H9 (cell line): ENCODE results near the gene SLC9A9. TPM values are rescaled to one million over a fixed set of nuclear protein-coding genes. Genes with fewer than 3 reads are reported as not detected.

ENCODE experiments used
- DNase-seq: peaks from one replicate; pipeline ENCODE4 v3.0.0-alpha.2; 2017
- H2AFZ ChIP-seq: one replicate; pipeline ENCODE4 v1.6.1; 2013; ENCODE audit warnings: mild to moderate bottlenecking, low read length, control low read depth, moderate library complexity
- H2AK5ac ChIP-seq: 2 replicates; pipeline ENCODE4 v1.6.1; 2013; ENCODE audit warnings: low read length, control low read depth, mixed read lengths; ENCODE audit not compliant: insufficient read length
- H2BK120ac ChIP-seq: one replicate; pipeline ENCODE4 v1.6.1; 2013; ENCODE audit warnings: low read depth, mild to moderate bottlenecking, low read length, control low read depth, inconsistent platforms; ENCODE audit not compliant: poor library complexity, severe bottlenecking
- H2BK12ac ChIP-seq: 2 replicates; pipeline ENCODE4 v1.6.1; 2013; ENCODE audit warnings: low read length, control low read depth, mixed read lengths, low read depth; ENCODE audit not compliant: insufficient read length
- H2BK15ac ChIP-seq: 2 replicates; pipeline ENCODE4 v1.6.1; 2013; ENCODE audit warnings: low read depth, low read length, control low read depth
- H2BK20ac ChIP-seq: one replicate; pipeline ENCODE4 v1.6.1; 2013; ENCODE audit warnings: low read depth, mild to moderate bottlenecking, low read length, control low read depth, inconsistent platforms; ENCODE audit not compliant: poor library complexity, severe bottlenecking
- H2BK5ac ChIP-seq: 2 replicates; pipeline ENCODE4 v1.6.1; 2013; ENCODE audit warnings: low read length, control low read depth, mixed read lengths; ENCODE audit not compliant: insufficient read length
- H3K14ac ChIP-seq: 2 replicates; pipeline ENCODE4 v1.6.1; 2013; ENCODE audit warnings: low read length, control low read depth; ENCODE audit not compliant: insufficient read depth
- H3K18ac ChIP-seq: 2 replicates; pipeline ENCODE4 v1.6.1; 2013; ENCODE audit warnings: low read depth, mild to moderate bottlenecking, mixed read lengths, low read length, control low read depth; ENCODE audit not compliant: insufficient read length
- H3K23ac ChIP-seq: 2 replicates; pipeline ENCODE4 v1.6.1; 2013; ENCODE audit warnings: low read length, control low read depth, mixed read lengths, low read depth; ENCODE audit not compliant: insufficient read length
- H3K23me2 ChIP-seq: 2 replicates; pipeline ENCODE4 v1.6.1; 2013; ENCODE audit warnings: low read depth, mild to moderate bottlenecking, mixed read lengths, low read length, control low read depth; ENCODE audit not compliant: insufficient read length, poor library complexity, severe bottlenecking
- H3K27ac ChIP-seq: 2 replicates; pipeline ENCODE4 v1.5.1; 2013; ENCODE audit warnings: low read length, control low read depth, mixed read lengths, low read depth; ENCODE audit not compliant: insufficient read length
- H3K27me3 ChIP-seq: 2 replicates; pipeline ENCODE4 v1.6.1; 2013; ENCODE audit warnings: low read length, control low read depth, inconsistent platforms; ENCODE audit not compliant: insufficient read depth
- H3K4ac ChIP-seq: 2 replicates; pipeline ENCODE4 v1.6.1; 2013; ENCODE audit warnings: low read depth, mild to moderate bottlenecking, control low read depth, inconsistent platforms, low read length, moderate library complexity
- H3K4me1 ChIP-seq: 2 replicates; pipeline ENCODE4 v1.6.1; 2013; ENCODE audit warnings: low read length, control low read depth, inconsistent platforms; ENCODE audit not compliant: insufficient read depth
- H3K4me2 ChIP-seq: 2 replicates; pipeline ENCODE4 v1.6.1; 2013; ENCODE audit warnings: low read length, control low read depth, mixed read lengths; ENCODE audit not compliant: insufficient read length, insufficient read depth
- H3K56ac ChIP-seq: 2 replicates; pipeline ENCODE4 v1.6.1; 2013; ENCODE audit warnings: low read depth, mild to moderate bottlenecking, mixed read lengths, low read length, control low read depth; ENCODE audit not compliant: insufficient read length
- H3K79me1 ChIP-seq: 2 replicates; pipeline ENCODE4 v1.6.1; 2013; ENCODE audit warnings: low read depth, mild to moderate bottlenecking, moderate library complexity, low read length, control low read depth, inconsistent platforms; ENCODE audit not compliant: insufficient read depth, poor library complexity, severe bottlenecking
- H3K79me2 ChIP-seq: 2 replicates; pipeline ENCODE4 v1.6.1; 2013; ENCODE audit warnings: low read length, control low read depth, inconsistent platforms; ENCODE audit not compliant: insufficient read depth
- H3K9ac ChIP-seq: 2 replicates; pipeline ENCODE4 v1.6.1; 2013; ENCODE audit warnings: low read length, control low read depth, mixed read lengths; ENCODE audit not compliant: insufficient read length; ENCODE audit errors: extremely low read depth
- H3K9me3 ChIP-seq: one replicate; pipeline ENCODE4 v1.6.1; 2013; ENCODE audit warnings: low read depth, low read length, inconsistent platforms; ENCODE audit not compliant: control insufficient read depth
- H3T11ph ChIP-seq: one replicate; pipeline ENCODE4 v1.6.1; 2013; ENCODE audit warnings: mild to moderate bottlenecking, low read length, control low read depth, inconsistent platforms
- H4K20me1 ChIP-seq: one replicate; pipeline ENCODE4 v1.6.1; 2013; ENCODE audit not compliant: control insufficient read depth, insufficient read length, insufficient read depth
- H4K5ac ChIP-seq: 2 replicates; pipeline ENCODE4 v1.6.1; 2013; ENCODE audit warnings: low read depth, mild to moderate bottlenecking, mixed read lengths, low read length, control low read depth; ENCODE audit not compliant: insufficient read length
- H4K8ac ChIP-seq: replicated peaks from 2 replicates; pipeline ENCODE4 v1.6.1; 2013; ENCODE audit warnings: low read length, control low read depth, mixed read lengths, low read depth; ENCODE audit not compliant: insufficient read length
- H4K91ac ChIP-seq: 2 replicates; pipeline ENCODE4 v1.6.1; 2013; ENCODE audit warnings: low read depth, mild to moderate bottlenecking, moderate library complexity, mixed read lengths, low read length, control low read depth; ENCODE audit not compliant: insufficient read length
- H3K27ac Mint-ChIP-seq, 3 experiments: 2 replicates in 2 of 3; 3 replicates in 1 of 3; pipeline ENCODE4 v1.8.0; 2020 to 2021; ENCODE audit warnings: mixed read lengths in 3 of 3, mild to moderate bottlenecking in 1 of 3, moderate library complexity in 1 of 3
- H3K27me3 Mint-ChIP-seq: 2 replicates; pipeline ENCODE4 v1.8.0; 2021; ENCODE audit warnings: low read depth, mild to moderate bottlenecking, moderate library complexity, mixed read lengths
- H3K36me3 Mint-ChIP-seq, 3 experiments: 2 replicates in 2 of 3; 3 replicates in 1 of 3; pipeline ENCODE4 v1.8.0; 2020 to 2021; ENCODE audit warnings: low read depth in 3 of 3, mixed read lengths in 3 of 3; ENCODE audit not compliant: insufficient read depth in 1 of 3
- H3K4me1 Mint-ChIP-seq, 2 experiments: 2 replicates each; pipeline ENCODE4 v1.8.0; 2020; ENCODE audit warnings: mixed read lengths in 2 of 2
- H3K4me3 Mint-ChIP-seq, 2 experiments: 2 replicates in 1 of 2; 3 replicates in 1 of 2; pipeline ENCODE4 v1.8.0; 2020 to 2021; ENCODE audit warnings: mild to moderate bottlenecking in 2 of 2, mixed read lengths in 2 of 2, moderate library complexity in 1 of 2
- H3K9me3 Mint-ChIP-seq, 2 experiments: 2 replicates in 1 of 2; 3 replicates in 1 of 2; pipeline ENCODE4 v1.8.0; 2020; ENCODE audit warnings: mild to moderate bottlenecking in 2 of 2, mixed read lengths in 2 of 2, moderate library complexity in 1 of 2
- WGBS: extraction: QIAGEN DNeasy Blood & Tissue Kit; methylation state at CpG from one replicate; pipeline ENCODE4 v1.1.7; 2013; ENCODE audit warnings: missing lambda C conversion rate, low lambda C conversion rate, mixed read lengths; ENCODE audit not compliant: insufficient read length; ENCODE audit errors: extremely low coverage; 5-methylcytosine and 5-hydroxymethylcytosine counted together
- total RNA-seq: library from RNA; stranded (reverse); gene quantifications from 2 replicates; pipeline ENCODE4 v1.2.1, GENCODE V29; 2021
- TF ChIP-seq, protein P1 (sequence below): fragments of 200-600 bp; sonication (generic); conservative IDR thresholded peaks from 3 replicates; pipeline ENCODE4 v1.8.0; 2021; ENCODE audit warnings: antibody characterized with exemption, mild to moderate bottlenecking

Gene SLC9A9
- total RNA-seq, 1 experiment from 2014 or later: 0.35 TPM

DNA sequence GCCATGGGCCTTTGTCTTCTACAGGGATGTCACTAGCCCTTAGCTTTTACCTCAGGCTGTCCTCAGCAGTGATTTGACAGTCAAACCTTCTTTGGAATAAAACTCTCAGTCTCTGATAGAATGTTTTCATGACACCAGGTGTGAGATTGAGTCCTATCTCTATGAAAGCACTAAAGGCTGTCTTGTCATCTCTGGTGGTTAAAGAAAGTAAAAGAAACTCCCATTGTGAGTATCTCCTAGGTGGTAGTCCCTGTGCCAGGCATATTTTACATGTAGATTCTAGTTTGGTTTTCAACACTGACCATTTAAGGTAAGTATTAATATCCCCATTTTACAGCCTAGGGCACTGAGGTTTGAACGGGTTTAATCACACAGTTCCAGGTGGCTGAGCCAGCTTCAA, 368.5 kb downstream of the SLC9A9 start:
- Histone ChIP-seq H2BK12ac (no peak overlapping the region), H3K9me3 (no peaks in the 10 kb centered on the region), H2BK120ac (no peak overlapping the region), H3K18ac (no peak overlapping the region), H4K91ac (no peak overlapping the region), H3K23me2 (no peaks in the 10 kb centered on the region), H3K4ac (no peak overlapping the region), H3T11ph (no peak overlapping the region), H3K56ac (no peak overlapping the region), H4K20me1 (no peaks in the 10 kb centered on the region), H4K8ac (no peak overlapping the region), H3K79me2 (no peaks in the 10 kb centered on the region), H3K9ac (no peak overlapping the region), H2BK5ac (no peak overlapping the region), H3K23ac (no peak overlapping the region), H2BK20ac (no peak overlapping the region), H3K14ac (no peak overlapping the region), H4K5ac (no peak overlapping the region), H2BK15ac (no peak overlapping the region), H2AFZ (no peak overlapping the region), H3K4me2 (no peak overlapping the region), H3K4me1 (no peaks in the 10 kb centered on the region; the same call in 1 of the 2 replicates), H2AK5ac (no peak overlapping the region), H3K27me3 (no peaks in the 10 kb centered on the region), H3K79me1 (no peaks in the 10 kb centered on the region), H3K27ac (no peak overlapping the region)
- Mint-ChIP-seq H3K9me3 (no peaks in the 10 kb centered on the region), H3K4me1 (peaks cover 11 to 16% of the 10 kb centered on the region in 2 experiments), H3K27me3 (no peaks in the 10 kb centered on the region), H3K4me3 (no peak overlapping the region), H3K27ac (no peak overlapping the region), H3K36me3 (no peaks in the 10 kb centered on the region)
- WGBS: no CpG with 5 or more reads among the region's 1 CpG
- TF ChIP-seq, protein P1, sequence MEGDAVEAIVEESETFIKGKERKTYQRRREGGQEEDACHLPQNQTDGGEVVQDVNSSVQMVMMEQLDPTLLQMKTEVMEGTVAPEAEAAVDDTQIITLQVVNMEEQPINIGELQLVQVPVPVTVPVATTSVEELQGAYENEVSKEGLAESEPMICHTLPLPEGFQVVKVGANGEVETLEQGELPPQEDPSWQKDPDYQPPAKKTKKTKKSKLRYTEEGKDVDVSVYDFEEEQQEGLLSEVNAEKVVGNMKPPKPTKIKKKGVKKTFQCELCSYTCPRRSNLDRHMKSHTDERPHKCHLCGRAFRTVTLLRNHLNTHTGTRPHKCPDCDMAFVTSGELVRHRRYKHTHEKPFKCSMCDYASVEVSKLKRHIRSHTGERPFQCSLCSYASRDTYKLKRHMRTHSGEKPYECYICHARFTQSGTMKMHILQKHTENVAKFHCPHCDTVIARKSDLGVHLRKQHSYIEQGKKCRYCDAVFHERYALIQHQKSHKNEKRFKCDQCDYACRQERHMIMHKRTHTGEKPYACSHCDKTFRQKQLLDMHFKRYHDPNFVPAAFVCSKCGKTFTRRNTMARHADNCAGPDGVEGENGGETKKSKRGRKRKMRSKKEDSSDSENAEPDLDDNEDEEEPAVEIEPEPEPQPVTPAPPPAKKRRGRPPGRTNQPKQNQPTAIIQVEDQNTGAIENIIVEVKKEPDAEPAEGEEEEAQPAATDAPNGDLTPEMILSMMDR: no peak
- no peak for DNase-seq
